ENCODE measurements around the gene FAXDC2. TPM values are rescaled to one million over a fixed set of nuclear protein-coding genes. Genes with fewer than 3 reads are reported as not detected.

The FAXDC2 gene
- polyA plus RNA-seq, 4 donors, result 10.8 to 30.9 (median 15.1) TPM

GRCh38 chr5:154858972-154859871 lies 8.8 kb upstream of the FAXDC2 start:
- Histone ChIP-seq H3K27ac (ENCODE audit: low read depth in 1 of 3, low read length in 2 of 3) (peak overlapping the region; percentile 98 to 100 (median 98)), H3K4me3 (ENCODE audit: low read depth in 1 of 3, low read length in 3 of 3) (peak overlapping the region; percentile 90 to 94 (median 91)), H3K4me1 (ENCODE audit: control insufficient read depth in 3 of 3, insufficient read depth in 2 of 3, low read depth in 1 of 3, low read length in 2 of 3) (peaks cover 6 to 16% (median 6%) of the 10 kb centered on the region in 3 donors), H3K9me3 (ENCODE audit: control insufficient read depth in 2 of 2, insufficient read depth in 1 of 2, low read depth in 1 of 2, low read length in 1 of 2) (no peaks in the 10 kb centered on the region), H3K27me3 (ENCODE audit: control insufficient read depth in 3 of 3, insufficient read depth in 3 of 3, low read length in 3 of 3) (no peaks in the 10 kb centered on the region), H3K36me3 (ENCODE audit: control insufficient read depth in 3 of 3, insufficient read depth in 2 of 3, low read depth in 1 of 3, low read length in 3 of 3) (peaks cover 0 to 7% (median 0%) of the 10 kb centered on the region in 3 donors)
- 0 to 1% (median 0%) methylated on average over 26 of the region's 26 CpGs for WGBS, 3 donors
- FAIRE-seq, result no peak
- DNase-seq, result peak; percentile 51 to 57

DNA sequence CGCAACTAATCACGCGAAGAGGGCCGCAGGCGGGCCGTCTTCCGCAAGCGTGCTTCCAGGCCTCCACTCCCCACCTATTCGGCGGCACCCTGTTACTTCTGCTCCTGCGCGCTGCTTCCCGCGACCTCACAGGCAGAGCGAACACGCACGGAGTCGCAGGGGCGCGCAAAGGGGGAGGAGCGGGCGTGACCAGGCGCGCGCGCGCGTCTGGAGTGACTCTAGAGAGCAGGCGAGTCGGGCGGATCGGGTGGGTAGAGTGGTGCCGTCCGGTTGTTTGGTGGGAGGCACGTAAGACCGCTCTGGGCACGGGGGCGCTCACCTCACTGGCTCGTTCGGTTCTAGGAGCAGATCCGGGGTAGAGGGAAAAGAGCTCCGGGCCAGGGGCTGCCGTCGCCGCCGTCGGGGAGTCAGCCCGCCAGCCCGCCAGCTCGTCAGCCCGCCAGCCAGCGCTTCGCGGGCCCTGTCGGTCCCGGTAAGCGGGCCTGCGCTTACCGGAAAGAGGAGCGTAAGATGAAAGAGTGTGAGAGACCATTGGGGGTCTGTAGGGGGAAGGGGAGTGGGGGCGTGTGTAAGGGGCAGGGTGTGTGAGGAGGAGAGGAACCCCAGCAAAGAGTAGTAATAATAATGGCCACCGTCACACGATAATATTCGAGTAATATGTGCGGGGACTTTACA lies 8.0 kb upstream of the FAXDC2 start, which contains the start of gene CNOT8:
CNOT8 (plus strand) TSS at position 331 of the 675 bp plus-strand sequence. CDS start 4,652 bp downstream, outside the sequence.
- FAIRE-seq (no peak), DNase-seq (peak; percentile 97 to 98)
- 0 to 1% (median 0%) methylated on average over 51 to 65 of the region's 65 CpGs for WGBS, 3 donors

GRCh38 chr5:154857530-154858296 lies 7.3 kb upstream of the FAXDC2 start:
- Histone ChIP-seq H3K4me3 (ENCODE audit: low read depth in 1 of 3, low read length in 3 of 3) (peak overlapping the region; percentile 90 to 94 (median 91)), H3K9me3 (ENCODE audit: control insufficient read depth in 2 of 2, insufficient read depth in 1 of 2, low read depth in 1 of 2, low read length in 1 of 2) (no peaks in the 10 kb centered on the region), H3K36me3 (ENCODE audit: control insufficient read depth in 3 of 3, insufficient read depth in 2 of 3, low read depth in 1 of 3, low read length in 3 of 3) (no peaks in the 10 kb centered on the region), H3K4me1 (ENCODE audit: control insufficient read depth in 3 of 3, insufficient read depth in 2 of 3, low read depth in 1 of 3, low read length in 2 of 3) (peaks cover 6 to 16% (median 6%) of the 10 kb centered on the region in 3 donors), H3K27ac (ENCODE audit: low read depth in 1 of 3, low read length in 2 of 3) (peak overlapping the region; percentile 98 to 100 (median 98)), H3K27me3 (ENCODE audit: control insufficient read depth in 3 of 3, insufficient read depth in 3 of 3, low read length in 3 of 3) (no peaks in the 10 kb centered on the region)
- DNase-seq, result peak; percentile 94 to 99
- 0% methylated on average over 58 to 59 of the region's 59 CpGs for WGBS, 3 donors
- FAIRE-seq, result no peak

More for the DNA sequence above, 8.0 kb upstream of the FAXDC2 start, which contains the start of gene CNOT8:
- Histone ChIP-seq H3K9me3 (ENCODE audit: control insufficient read depth in 2 of 2, insufficient read depth in 1 of 2, low read depth in 1 of 2, low read length in 1 of 2) (no peaks in the 10 kb centered on the region), H3K27me3 (ENCODE audit: control insufficient read depth in 3 of 3, insufficient read depth in 3 of 3, low read length in 3 of 3) (no peaks in the 10 kb centered on the region), H3K4me3 (ENCODE audit: low read depth in 1 of 3, low read length in 3 of 3) (peak within 1 kb of the TSS; percentile 90 to 94 (median 91)), H3K27ac (ENCODE audit: low read depth in 1 of 3, low read length in 2 of 3) (peak within 1 kb of the TSS; percentile 98 to 100 (median 98)), H3K4me1 (ENCODE audit: control insufficient read depth in 3 of 3, insufficient read depth in 2 of 3, low read depth in 1 of 3, low read length in 2 of 3) (peaks cover 6 to 16% (median 6%) of the 10 kb centered on the region in 3 donors), H3K36me3 (ENCODE audit: control insufficient read depth in 3 of 3, insufficient read depth in 2 of 3, low read depth in 1 of 3, low read length in 3 of 3) (peaks cover 0 to 3% (median 0%) of the 10 kb centered on the region in 3 donors)

DNA sequence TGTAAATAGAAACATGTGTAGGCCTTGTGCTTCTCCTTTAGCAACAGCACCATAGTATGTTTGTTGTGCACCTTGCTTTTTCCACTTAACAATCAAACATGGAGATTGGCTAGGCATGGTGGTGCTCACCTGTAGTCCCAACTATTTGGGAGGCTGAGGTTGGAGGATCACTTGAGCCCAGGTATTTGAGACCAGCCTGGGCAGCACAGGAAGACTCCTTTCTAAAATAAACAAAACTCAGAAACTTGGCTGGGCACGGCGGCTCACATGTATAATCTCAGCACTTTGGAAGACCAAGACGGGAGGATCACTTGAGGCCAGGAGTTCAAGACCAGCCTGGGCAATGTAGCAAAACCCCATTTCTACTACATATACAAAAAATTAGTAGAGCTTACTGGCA lies 948 bp upstream of the FAXDC2 start:
- H3K27me3 ChIP-seq (ENCODE audit: control insufficient read depth in 3 of 3, insufficient read depth in 3 of 3, low read length in 3 of 3), result no peaks in the 10 kb centered on the region
- DNase-seq, result no peak
- peak overlapping the region in 1 of 3 donors; percentile 30 for H3K27ac ChIP-seq (ENCODE audit: low read depth in 1 of 3, low read length in 2 of 3)
- no peaks in the 10 kb centered on the region for H3K36me3 ChIP-seq (ENCODE audit: control insufficient read depth in 3 of 3, insufficient read depth in 2 of 3, low read depth in 1 of 3, low read length in 3 of 3)
- H3K4me3 ChIP-seq (ENCODE audit: low read depth in 1 of 3, low read length in 3 of 3), result no peak overlapping the region
- WGBS, 3 donors, result 84 to 98% (median 92%) methylated on average over 3 of the region's 3 CpGs
- no peak for FAIRE-seq
- H3K4me1 ChIP-seq (ENCODE audit: control insufficient read depth in 3 of 3, insufficient read depth in 2 of 3, low read depth in 1 of 3, low read length in 2 of 3), result no peaks in the 10 kb centered on the region
- no peaks in the 10 kb centered on the region for H3K9me3 ChIP-seq (ENCODE audit: control insufficient read depth in 2 of 2, insufficient read depth in 1 of 2, low read depth in 1 of 2, low read length in 1 of 2)

GRCh38 chr5:154849791-154850201 lies 607 bp downstream of the FAXDC2 start:
- Histone ChIP-seq H3K36me3 (ENCODE audit: control insufficient read depth in 3 of 3, insufficient read depth in 2 of 3, low read depth in 1 of 3, low read length in 3 of 3) (no peaks in the 10 kb centered on the region), H3K27ac (ENCODE audit: low read depth in 1 of 3, low read length in 2 of 3) (peak overlapping the region in 2 of 3 donors; percentile 34 to 76), H3K9me3 (ENCODE audit: control insufficient read depth in 2 of 2, insufficient read depth in 1 of 2, low read depth in 1 of 2, low read length in 1 of 2) (no peaks in the 10 kb centered on the region), H3K27me3 (ENCODE audit: control insufficient read depth in 3 of 3, insufficient read depth in 3 of 3, low read length in 3 of 3) (no peaks in the 10 kb centered on the region), H3K4me3 (ENCODE audit: low read depth in 1 of 3, low read length in 3 of 3) (peak overlapping the region in 2 of 3 donors; percentile 10 to 26), H3K4me1 (ENCODE audit: control insufficient read depth in 3 of 3, insufficient read depth in 2 of 3, low read depth in 1 of 3, low read length in 2 of 3) (no peaks in the 10 kb centered on the region)
- peak in 1 of 2 donors; percentile 39 for DNase-seq
- no peak for FAIRE-seq
- WGBS, 3 donors, result 13 to 27% (median 16%) methylated on average over 2 of the region's 2 CpGs

GRCh38 chr5:154849264-154849785 lies 1.1 kb downstream of the FAXDC2 start:
- Histone ChIP-seq H3K4me3 (ENCODE audit: low read depth in 1 of 3, low read length in 3 of 3) (no peak overlapping the region), H3K9me3 (ENCODE audit: control insufficient read depth in 2 of 2, insufficient read depth in 1 of 2, low read depth in 1 of 2, low read length in 1 of 2) (no peaks in the 10 kb centered on the region), H3K27ac (ENCODE audit: low read depth in 1 of 3, low read length in 2 of 3) (no peak overlapping the region), H3K36me3 (ENCODE audit: control insufficient read depth in 3 of 3, insufficient read depth in 2 of 3, low read depth in 1 of 3, low read length in 3 of 3) (no peaks in the 10 kb centered on the region), H3K4me1 (ENCODE audit: control insufficient read depth in 3 of 3, insufficient read depth in 2 of 3, low read depth in 1 of 3, low read length in 2 of 3) (no peaks in the 10 kb centered on the region), H3K27me3 (ENCODE audit: control insufficient read depth in 3 of 3, insufficient read depth in 3 of 3, low read length in 3 of 3) (no peaks in the 10 kb centered on the region)
- no peak for DNase-seq
- no peak for FAIRE-seq
- 73 to 82% (median 75%) methylated on average over 6 of the region's 6 CpGs for WGBS, 3 donors

DNA sequence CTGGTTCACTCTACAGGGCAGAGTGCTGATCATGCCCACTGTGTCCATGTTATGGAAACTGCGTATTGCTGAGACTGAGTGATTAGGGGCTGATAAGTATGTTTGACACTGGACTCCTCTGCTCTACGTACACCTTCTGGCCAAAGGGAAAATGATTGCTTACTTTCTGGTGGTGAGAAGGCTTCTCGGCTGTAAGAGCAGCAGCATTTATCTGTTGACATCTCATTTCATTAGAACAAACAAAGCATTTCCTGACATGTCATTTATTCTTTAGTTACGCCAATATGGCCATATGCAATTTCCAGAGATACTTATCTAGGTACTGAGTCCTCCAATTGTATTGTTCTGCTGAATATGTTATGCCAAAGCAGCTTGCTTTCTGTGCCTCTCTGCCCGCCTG lies 5.6 kb downstream of the FAXDC2 start:
- WGBS, 3 donors, result 71 to 82% (median 75%) methylated on average over 5 of the region's 5 CpGs
- DNase-seq (no peak), FAIRE-seq (no peak)
- Histone ChIP-seq H3K27ac (ENCODE audit: low read depth in 1 of 3, low read length in 2 of 3) (no peak overlapping the region), H3K4me3 (ENCODE audit: low read depth in 1 of 3, low read length in 3 of 3) (no peak overlapping the region), H3K4me1 (ENCODE audit: control insufficient read depth in 3 of 3, insufficient read depth in 2 of 3, low read depth in 1 of 3, low read length in 2 of 3) (peaks cover 0 to 4% (median 0%) of the 10 kb centered on the region in 3 donors), H3K36me3 (ENCODE audit: control insufficient read depth in 3 of 3, insufficient read depth in 2 of 3, low read depth in 1 of 3, low read length in 3 of 3) (no peaks in the 10 kb centered on the region), H3K27me3 (ENCODE audit: control insufficient read depth in 3 of 3, insufficient read depth in 3 of 3, low read length in 3 of 3) (no peaks in the 10 kb centered on the region), H3K9me3 (ENCODE audit: control insufficient read depth in 2 of 2, insufficient read depth in 1 of 2, low read depth in 1 of 2, low read length in 1 of 2) (no peaks in the 10 kb centered on the region)
